Large intestine (tissue), 3 donors: ENCODE results near the gene WDR18. TPM values are rescaled to one million over a fixed set of nuclear protein-coding genes. Genes with fewer than 3 reads are reported as not detected.

Experiments
- DNase-seq, 2 donors: peaks; one replicate each; pipeline versions ENCODE4 v3.0.0 to v3.0.0-alpha.2; 2013
- H3K27ac ChIP-seq: one replicate; pipeline ENCODE4 v1.5.1; 2013; ENCODE audit warnings: low read length
- H3K27me3 ChIP-seq: 2 replicates; pipeline ENCODE4 v1.6.1; 2013; ENCODE audit warnings: low read length; ENCODE audit not compliant: control insufficient read depth, insufficient read depth
- H3K36me3 ChIP-seq: 2 replicates; pipeline ENCODE4 v1.6.1; 2013; ENCODE audit warnings: low read length; ENCODE audit not compliant: control insufficient read depth, insufficient read depth
- H3K4me1 ChIP-seq: one replicate; pipeline ENCODE4 v1.6.1; 2013; ENCODE audit warnings: low read length; ENCODE audit not compliant: control insufficient read depth, insufficient read depth
- H3K4me3 ChIP-seq: one replicate; pipeline ENCODE4 v1.5.1; 2013; ENCODE audit warnings: low read length
- H3K9me3 ChIP-seq: one replicate; pipeline ENCODE4 v1.6.1; 2013; ENCODE audit warnings: mild to moderate bottlenecking, low read depth, low read length, moderate library complexity; ENCODE audit not compliant: control insufficient read depth
- WGBS: methylation state at CpG from one replicate; pipeline ENCODE4 v1.1.5; 2013; ENCODE audit warnings: low lambda C conversion rate; ENCODE audit not compliant: insufficient coverage; 5-methylcytosine and 5-hydroxymethylcytosine counted together
- polyA plus RNA-seq: library from polyadenylated mRNA; unstranded; fragments of 120-200 nt; gene quantifications from one replicate; pipeline ENCODE4 v1.2.1, GENCODE V29; 2013

Gene WDR18
- polyA plus RNA-seq, 1 donor: 33.7 TPM

DNA sequence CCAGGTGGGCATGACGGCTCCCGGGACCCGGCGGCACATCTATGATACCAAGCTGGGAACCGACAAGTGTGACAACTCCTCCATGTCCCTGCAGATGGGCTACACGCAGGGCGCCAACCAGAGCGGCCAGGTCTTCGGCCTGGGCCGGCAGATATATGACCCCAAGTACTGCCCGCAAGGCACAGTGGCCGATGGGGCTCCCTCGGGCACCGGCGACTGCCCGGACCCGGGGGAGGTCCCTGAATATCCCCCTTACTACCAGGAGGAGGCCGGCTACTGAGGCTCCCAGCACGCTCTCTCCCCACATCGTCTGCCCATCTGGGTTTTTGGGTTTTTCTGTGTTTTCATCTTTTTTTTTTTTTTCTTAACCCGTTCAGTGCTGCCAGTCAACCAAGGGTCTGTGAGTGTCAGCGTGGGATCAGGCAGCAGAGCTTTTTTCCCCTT is 53.5 kb downstream of the WDR18 start:
- DNase-seq: no peak
- no peak overlapping the region for H3K4me3 ChIP-seq
- no CpG with 5 or more reads among the region's 22 CpGs for WGBS
- peaks cover 4% of the 10 kb centered on the region for H3K9me3 ChIP-seq
- peaks cover 4% of the 10 kb centered on the region for H3K27me3 ChIP-seq
- H3K36me3 ChIP-seq: peaks cover 9% of the 10 kb centered on the region
- peaks cover 22% of the 10 kb centered on the region for H3K4me1 ChIP-seq
- no peak overlapping the region for H3K27ac ChIP-seq

GRCh38 chr19:1038978-1039645 is 55.0 kb downstream of the WDR18 start:
- H3K36me3 ChIP-seq: peaks cover 7% of the 10 kb centered on the region
- H3K27ac ChIP-seq: no peak overlapping the region
- peaks cover 4% of the 10 kb centered on the region for H3K27me3 ChIP-seq
- H3K4me1 ChIP-seq: peaks cover 22% of the 10 kb centered on the region
- no peak overlapping the region for H3K4me3 ChIP-seq
- DNase-seq: no peak
- WGBS: no CpG with 5 or more reads among the region's 22 CpGs
- peaks cover 4% of the 10 kb centered on the region for H3K9me3 ChIP-seq

DNA sequence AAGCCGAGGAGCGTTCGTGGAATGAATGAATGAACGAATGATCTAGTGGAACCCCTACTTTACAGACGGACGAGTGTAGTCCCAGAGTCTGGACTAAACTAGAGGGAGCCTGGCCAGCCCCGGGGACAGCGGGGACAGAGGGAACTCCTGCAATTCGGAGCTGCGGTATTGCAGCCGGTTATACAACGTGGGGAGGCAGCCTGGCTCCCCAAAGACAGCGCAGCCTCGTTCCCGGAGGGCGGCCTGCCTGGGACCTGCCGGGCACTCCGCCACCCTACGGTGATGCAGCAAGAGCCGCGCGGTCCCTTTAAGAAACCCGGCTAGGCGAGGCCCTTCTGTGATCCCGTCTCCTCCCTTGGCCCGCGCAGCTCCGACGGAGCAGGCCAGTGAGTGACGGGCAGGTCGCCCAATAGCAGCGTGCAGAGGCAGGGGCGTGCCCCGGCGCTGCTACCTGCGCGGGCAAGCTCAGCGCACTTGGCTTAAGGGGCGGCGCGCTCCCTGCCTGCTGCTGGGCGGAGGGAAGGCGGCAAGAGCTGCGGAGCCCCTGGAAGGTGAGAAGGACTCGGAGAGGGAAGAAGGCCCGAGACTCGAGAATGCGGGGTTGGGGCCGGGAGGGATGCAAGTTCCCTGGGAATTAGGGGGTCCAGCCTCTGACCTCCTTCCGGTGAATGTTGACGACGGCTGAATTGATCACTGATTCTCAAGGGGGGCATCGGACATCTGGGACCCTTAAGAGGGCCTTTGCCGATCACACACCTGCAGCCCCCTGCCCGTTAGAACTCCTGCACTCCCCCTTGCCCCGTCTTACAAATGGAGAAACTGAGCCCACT is 55.7 kb downstream of the WDR18 start, which contains the start of gene ABCA7:
ABCA7 (plus strand) TSS at position 462 of the 830 bp plus-strand sequence. CDS start 1,255 bp downstream, outside the sequence.
- Histone ChIP-seq H3K9me3 (peaks cover 6% of the 10 kb centered on the region), H3K27ac (no peak within 1 kb of the TSS), H3K36me3 (peaks cover 7% of the 10 kb centered on the region), H3K27me3 (peaks cover 4% of the 10 kb centered on the region), H3K4me3 (peak within 1 kb of the TSS; percentile 36), H3K4me1 (peaks cover 22% of the 10 kb centered on the region)
- WGBS: no CpG with 5 or more reads among the region's 56 CpGs
- DNase-seq: peak; percentile 97 to 99

- peaks cover 4% of the 10 kb centered on the region for H3K27me3 ChIP-seq
- peaks cover 22% of the 10 kb centered on the region for H3K4me1 ChIP-seq
- H3K4me3 ChIP-seq: peak overlapping the region; percentile 36
- peak; percentile 69 to 86 for DNase-seq
- no peak overlapping the region for H3K27ac ChIP-seq
- peaks cover 7% of the 10 kb centered on the region for H3K9me3 ChIP-seq
- peaks cover 7% of the 10 kb centered on the region for H3K36me3 ChIP-seq
- WGBS: 0% methylated on average over 2 of the region's 27 CpGs
Measured at GRCh38 chr19:1040476-1041271, 56.5 kb downstream of the WDR18 start.

GRCh38 chr19:1041272-1041834 is 57.2 kb downstream of the WDR18 start:
- Histone ChIP-seq H3K27ac (no peak overlapping the region), H3K9me3 (peaks cover 12% of the 10 kb centered on the region), H3K4me1 (peaks cover 22% of the 10 kb centered on the region), H3K27me3 (peaks cover 4% of the 10 kb centered on the region), H3K36me3 (peaks cover 3% of the 10 kb centered on the region), H3K4me3 (peak overlapping the region; percentile 15)
- DNase-seq: no peak
- WGBS: 0% methylated on average over 4 of the region's 26 CpGs

- peaks cover 4% of the 10 kb centered on the region for H3K27me3 ChIP-seq
- peaks cover 3% of the 10 kb centered on the region for H3K36me3 ChIP-seq
- no peak for DNase-seq
- peaks cover 19% of the 10 kb centered on the region for H3K9me3 ChIP-seq
- H3K27ac ChIP-seq: no peak overlapping the region
- peaks cover 22% of the 10 kb centered on the region for H3K4me1 ChIP-seq
- no CpG with 5 or more reads among the region's 43 CpGs for WGBS
- H3K4me3 ChIP-seq: no peak overlapping the region
Measured at GRCh38 chr19:1041835-1042685, 57.9 kb downstream of the WDR18 start.

GRCh38 chr19:1042689-1043511 is 58.8 kb downstream of the WDR18 start:
- Histone ChIP-seq H3K27me3 (peaks cover 4% of the 10 kb centered on the region), H3K9me3 (peaks cover 19% of the 10 kb centered on the region), H3K4me3 (no peak overlapping the region), H3K36me3 (no peaks in the 10 kb centered on the region), H3K27ac (no peak overlapping the region), H3K4me1 (peaks cover 22% of the 10 kb centered on the region)
- WGBS: no CpG with 5 or more reads among the region's 23 CpGs
- DNase-seq: no peak
